Measurements from ENCODE around the gene RPL23. TPM values are rescaled to one million over a fixed set of nuclear protein-coding genes. Genes with fewer than 3 reads are reported as not detected.
A peak's percentile ranks its signal among the peaks of the same experiment; 100 is the strongest.

The RPL23 gene
- total RNA-seq, 1 experiment from 2014 or later = 1,110 TPM

- Histone ChIP-seq H3F3A (ENCODE audit: low read length, unreplicated experiment) (no peaks in the 10 kb centered on the region), H4K20me1 (ENCODE audit: low read length) (no peaks in the 10 kb centered on the region), H3K27ac (ENCODE audit: low read length) (no peak overlapping the region), H3K9me3 (ENCODE audit: low read length) (no peaks in the 10 kb centered on the region), H3K4me3 (ENCODE audit: low read length) (no peak overlapping the region), H3K9me2 (replicated peaks; ENCODE audit: low read length) (no peaks in the 10 kb centered on the region), H3K27me3 (ENCODE audit: low read length) (no peaks in the 10 kb centered on the region), H2AFZ (ENCODE audit: low read length) (no peak overlapping the region), H3K36me3 (ENCODE audit: low read depth, low read length) (peaks cover 10% of the 10 kb centered on the region; the same call in 1 of the 2 replicates), H3K79me2 (ENCODE audit: low read length) (peaks cover 67% of the 10 kb centered on the region), H3K9ac (ENCODE audit: low read length) (no peak overlapping the region), H3K4me1 (ENCODE audit: insufficient read depth, low read length) (peaks cover 30% of the 10 kb centered on the region), H3K4me2 (ENCODE audit: low read length) (no peak overlapping the region)
- ChIA-PET CTCF (no interaction called here), POLR2A (ENCODE audit: unreplicated experiment) (no interaction called here)
- no peak for ATAC-seq
- DNase-seq = no peak
- intact Hi-C loops (cut with micrococcal nuclease) = no loop called here
- BruUV-seq (replicated peaks) = no TSS peak
- TF ChIP-seq EZH2phosphoT487 (IDR thresholded peaks at IDR 0.05; ENCODE audit: borderline replicate concordance, low read length) = no peak
- no peak for TF ChIP-seq CTCF (conservative IDR thresholded peaks at IDR 0.05; ENCODE audit: low read depth, low read length)
- no peak for TF ChIP-seq EZH2 (IDR thresholded peaks at IDR 0.05; ENCODE audit: low read length, unreplicated experiment)
Observed at GRCh38 chr17:38881600-38882191, 28.2 kb upstream of the RPL23 start.

GRCh38 chr17:38879878-38880665 is 26.6 kb upstream of the RPL23 start:
- BruUV-seq (replicated peaks) = no TSS peak

More at GRCh38 chr17:38879878-38880665, 26.6 kb upstream of the RPL23 start:
- peaks cover 10% of the 10 kb centered on the region; the same call in 1 of the 2 replicates for H3K36me3 ChIP-seq (ENCODE audit: low read depth, low read length)
- ChIA-PET CTCF (no interaction called here), POLR2A (ENCODE audit: unreplicated experiment) (interaction anchor here (0.5 to 0.7 kb wide), 3 partner anchors 9 to 753 kb away, joined by 3 to 15 read pairs (median 9); no protein-coding TSS in a partner anchor)
- peaks cover 63% of the 10 kb centered on the region for H3K79me2 ChIP-seq (ENCODE audit: low read length)
- H3K9me2 ChIP-seq (replicated peaks; ENCODE audit: low read length) = no peaks in the 10 kb centered on the region
- peak overlapping the region; percentile 48 for H3K27ac ChIP-seq (ENCODE audit: low read length)
- H3K9me3 ChIP-seq (ENCODE audit: low read length) = no peaks in the 10 kb centered on the region
- no peaks in the 10 kb centered on the region for H3K27me3 ChIP-seq (ENCODE audit: low read length)
- peak; percentile 79 for ATAC-seq
- H3F3A ChIP-seq (ENCODE audit: low read length, unreplicated experiment) = no peaks in the 10 kb centered on the region
- no peaks in the 10 kb centered on the region for H4K20me1 ChIP-seq (ENCODE audit: low read length)
- peak; percentile 90 for DNase-seq
- peak overlapping the region; percentile 50 for H3K4me3 ChIP-seq (ENCODE audit: low read length)
- H3K4me1 ChIP-seq (ENCODE audit: insufficient read depth, low read length) = peaks cover 30% of the 10 kb centered on the region
- no peak overlapping the region for H2AFZ ChIP-seq (ENCODE audit: low read length)
- no peak overlapping the region for H3K9ac ChIP-seq (ENCODE audit: low read length)
- H3K4me2 ChIP-seq (ENCODE audit: low read length) = peak overlapping the region; percentile 77
- no peak for TF ChIP-seq EZH2phosphoT487 (IDR thresholded peaks at IDR 0.05; ENCODE audit: borderline replicate concordance, low read length)
- no peak for TF ChIP-seq CTCF (conservative IDR thresholded peaks at IDR 0.05; ENCODE audit: low read depth, low read length)
- TF ChIP-seq EZH2 (IDR thresholded peaks at IDR 0.05; ENCODE audit: low read length, unreplicated experiment) = no peak
- intact Hi-C loops (cut with micrococcal nuclease) = no loop called here

Data from PC-3 (cell line).